ENCODE data around the gene ATP6AP2. TPM values are rescaled to one million over a fixed set of nuclear protein-coding genes. Genes with fewer than 3 reads are reported as not detected.

Gene ATP6AP2
- total RNA-seq, 1 experiment from 2014 or later = 67.5 TPM

GRCh38 chrX:40579900-40580536, 752 bp upstream of the ATP6AP2 start:
- Histone ChIP-seq H3K23ac (ENCODE audit: insufficient read length, low read depth, low read length) (no peak overlapping the region), H2BK20ac (ENCODE audit: low read depth, low read length, poor library complexity, severe bottlenecking) (no peak overlapping the region), H3K14ac (ENCODE audit: insufficient read depth, low read length) (no peak overlapping the region; the same call in 1 of the 2 replicates), H3K9me3 (ENCODE audit: control insufficient read depth, low read depth, low read length) (no peaks in the 10 kb centered on the region), H4K20me1 (ENCODE audit: control insufficient read depth, insufficient read depth, insufficient read length) (no peaks in the 10 kb centered on the region), H2BK120ac (ENCODE audit: low read depth, low read length, poor library complexity, severe bottlenecking) (no peak overlapping the region), H3K79me1 (ENCODE audit: insufficient read depth, low read depth, low read length, poor library complexity, severe bottlenecking) (peaks cover 6% of the 10 kb centered on the region), H2BK12ac (ENCODE audit: insufficient read length, low read depth, low read length) (no peak overlapping the region), H4K8ac (replicated peaks; ENCODE audit: insufficient read length, low read depth, low read length) (no peak overlapping the region), H2AK5ac (ENCODE audit: insufficient read length, low read length) (no peak overlapping the region), H2BK5ac (ENCODE audit: insufficient read length, low read length) (no peak overlapping the region), H3K4me1 (ENCODE audit: insufficient read depth, low read length) (no peaks in the 10 kb centered on the region), H3K4me2 (ENCODE audit: insufficient read depth, insufficient read length, low read length) (peak overlapping the region; percentile 47), H3K56ac (ENCODE audit: insufficient read length, low read depth, low read length) (no peak overlapping the region), H3K4ac (ENCODE audit: low read depth, low read length) (no peak overlapping the region), H3K9ac (ENCODE audit: extremely low read depth, insufficient read length, low read length) (peak overlapping the region; percentile 75), H3K27me3 (ENCODE audit: insufficient read depth, low read length) (no peaks in the 10 kb centered on the region), H4K91ac (ENCODE audit: insufficient read length, low read depth, low read length) (no peak overlapping the region), H3K27ac (ENCODE audit: insufficient read length, low read depth, low read length) (no peak overlapping the region), H4K5ac (ENCODE audit: insufficient read length, low read depth, low read length) (no peak overlapping the region), H3K79me2 (ENCODE audit: insufficient read depth, low read length) (peaks cover 10% of the 10 kb centered on the region; the same call in 1 of the 2 replicates), H2BK15ac (ENCODE audit: low read depth, low read length) (no peak overlapping the region), H3K23me2 (ENCODE audit: insufficient read length, low read depth, low read length, poor library complexity, severe bottlenecking) (peaks cover 4% of the 10 kb centered on the region), H3K18ac (ENCODE audit: insufficient read length, low read depth, low read length) (no peak overlapping the region), H3T11ph (ENCODE audit: low read length) (no peak overlapping the region), H2AFZ (ENCODE audit: low read length) (no peak overlapping the region)
- peaks cover 7 to 10% of the 10 kb centered on the region in 2 experiments; a peak in 3 of 4 replicates for H3K4me1 Mint-ChIP-seq
- H3K4me3 Mint-ChIP-seq = peak overlapping the region; percentile 83 to 88
- WGBS (ENCODE audit: extremely low coverage, insufficient read length, low lambda C conversion rate) = no CpG with 5 or more reads among the region's 12 CpGs
- H3K9me3 Mint-ChIP-seq = peaks cover 58 to 60% of the 10 kb centered on the region in 2 experiments
- no peak for DNase-seq
- no peaks in the 10 kb centered on the region; a peak in 2 of 7 replicates for H3K36me3 Mint-ChIP-seq (ENCODE audit: insufficient read depth in 1 of 3, low read depth in 3 of 3)
- peaks cover 2% of the 10 kb centered on the region; the same call in 1 of the 2 replicates for H3K27me3 Mint-ChIP-seq (ENCODE audit: low read depth)
- TF ChIP-seq CTCF (conservative IDR thresholded peaks at IDR 0.05) = no peak
- H3K27ac Mint-ChIP-seq = peak overlapping the region in 1 of 3 experiments; percentile 94; a peak in 4 of 7 replicates
